Adipose tissue (tissue), 3 donors: ENCODE results near the gene CRYBB3. TPM values are rescaled to one million over a fixed set of nuclear protein-coding genes. Genes with fewer than 3 reads are reported as not detected.
"Not testable (repeated sequence)": the region's sequence is repeated elsewhere in the genome, so short reads cannot be mapped to it uniquely, and the experiment has no call there.

Source experiments
- H3K27ac ChIP-seq: one replicate; pipeline ENCODE4 v1.5.1; 2013; ENCODE audit warnings: low read depth, low read length
- WGBS, 3 donors: extraction: QIAGEN DNeasy Blood & Tissue Kit; methylation state at CpG; one replicate each; pipeline ENCODE4 v1.1.7; 2013; 5-methylcytosine and 5-hydroxymethylcytosine counted together
- polyA plus RNA-seq, 3 donors: library from polyadenylated mRNA; stranded (reverse); fragments of 200-250 nt; gene quantifications; one replicate each; pipeline ENCODE4 v1.2.3, GENCODE V29; 2013
- donor health status: healthy with polysubstance abuse.
- donor health status: Bipolar disorder and iron deficiency.
- donor health status: healthy.

Gene CRYBB3
- polyA plus RNA-seq, 3 donors, result 0.17 TPM; not detected in 2

DNA sequence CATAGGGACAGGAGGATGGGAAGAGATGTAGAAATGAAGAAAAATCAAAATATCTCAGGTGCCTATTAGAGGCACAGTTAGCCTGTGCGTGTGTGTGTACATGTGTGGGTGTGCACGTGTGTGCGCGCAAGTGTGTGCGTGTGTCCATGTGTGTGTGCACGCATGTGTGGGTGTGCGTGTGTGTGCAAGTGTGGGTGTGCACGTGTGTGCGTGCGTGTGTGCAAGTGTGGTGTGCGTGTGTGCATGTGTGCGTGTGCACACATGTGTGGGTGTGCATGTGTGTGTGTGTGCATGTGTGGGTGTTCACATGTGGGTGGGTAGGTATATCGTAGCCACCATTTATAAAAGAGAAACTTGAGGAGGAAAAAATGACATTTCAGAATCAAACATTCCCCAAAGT lies 29.2 kb downstream of the CRYBB3 start:
- H3K27ac ChIP-seq, result no peak overlapping the region
- 73 to 97% (median 85%) methylated on average over 13 of the region's 13 CpGs for WGBS, 3 donors

DNA sequence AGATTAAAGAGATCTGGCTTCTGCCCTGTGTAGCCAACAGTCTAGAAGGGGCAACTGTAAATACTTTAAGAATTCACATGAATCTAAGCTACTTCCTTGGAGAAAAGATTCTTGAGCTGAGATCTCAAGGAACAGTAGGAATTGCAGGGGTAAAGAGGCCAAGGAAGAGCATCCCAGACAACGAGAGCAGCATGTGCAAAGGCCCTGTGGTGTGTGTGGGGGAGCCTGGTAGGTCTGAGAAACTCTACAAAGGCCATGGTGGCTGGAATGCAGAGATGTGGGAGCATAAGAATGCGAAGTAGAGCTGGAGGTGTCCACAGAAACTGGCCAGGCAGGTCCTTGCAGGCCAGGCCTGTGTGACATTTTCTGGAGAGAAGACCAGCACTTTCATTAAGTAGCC lies 31.1 kb downstream of the CRYBB3 start:
- WGBS, 3 donors, result 73 to 87% (median 84%) methylated on average over 2 of the region's 2 CpGs
- H3K27ac ChIP-seq, result not testable (repeated sequence)

DNA sequence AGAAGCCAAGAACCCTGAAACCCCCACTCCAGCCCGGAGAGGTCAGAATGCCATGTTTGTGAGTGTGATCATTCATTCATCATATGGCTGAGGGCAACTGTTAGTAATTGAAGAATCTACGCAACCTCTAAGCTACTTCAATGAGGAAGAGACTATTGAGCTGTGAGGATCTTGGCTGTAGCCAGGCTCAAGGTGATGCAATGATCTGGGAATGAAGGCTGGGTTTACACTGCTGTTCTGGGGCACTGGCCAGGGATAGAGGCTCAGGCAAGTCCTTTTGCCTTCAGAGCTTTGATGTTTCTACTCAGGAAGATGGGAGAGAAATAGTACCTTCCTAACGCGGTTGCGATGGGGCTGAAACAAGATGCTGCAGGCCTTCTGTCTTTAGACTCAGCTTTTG lies 32.6 kb downstream of the CRYBB3 start:
- no peak overlapping the region for H3K27ac ChIP-seq
- 54 to 89% (median 75%) methylated on average over 5 of the region's 5 CpGs for WGBS, 3 donors

DNA sequence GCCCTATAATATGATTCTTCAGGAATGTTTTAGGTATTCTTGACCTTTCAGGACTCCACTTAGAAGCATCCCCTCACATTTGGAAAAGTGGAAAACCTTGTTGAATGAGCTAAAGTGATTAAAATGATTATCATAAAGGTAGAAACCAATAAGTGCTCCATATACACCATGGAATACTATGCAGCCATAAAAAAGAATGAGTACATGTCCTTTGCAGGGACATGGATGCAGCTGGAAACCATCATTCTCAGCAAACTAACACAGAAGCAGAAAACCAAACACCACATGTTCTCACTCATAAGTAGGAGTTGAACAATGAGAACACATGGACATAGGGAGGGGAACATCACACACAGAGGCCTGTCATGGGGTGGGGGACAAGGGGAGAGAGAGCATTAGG lies 34.0 kb downstream of the CRYBB3 start:
- not testable (repeated sequence) for H3K27ac ChIP-seq

DNA sequence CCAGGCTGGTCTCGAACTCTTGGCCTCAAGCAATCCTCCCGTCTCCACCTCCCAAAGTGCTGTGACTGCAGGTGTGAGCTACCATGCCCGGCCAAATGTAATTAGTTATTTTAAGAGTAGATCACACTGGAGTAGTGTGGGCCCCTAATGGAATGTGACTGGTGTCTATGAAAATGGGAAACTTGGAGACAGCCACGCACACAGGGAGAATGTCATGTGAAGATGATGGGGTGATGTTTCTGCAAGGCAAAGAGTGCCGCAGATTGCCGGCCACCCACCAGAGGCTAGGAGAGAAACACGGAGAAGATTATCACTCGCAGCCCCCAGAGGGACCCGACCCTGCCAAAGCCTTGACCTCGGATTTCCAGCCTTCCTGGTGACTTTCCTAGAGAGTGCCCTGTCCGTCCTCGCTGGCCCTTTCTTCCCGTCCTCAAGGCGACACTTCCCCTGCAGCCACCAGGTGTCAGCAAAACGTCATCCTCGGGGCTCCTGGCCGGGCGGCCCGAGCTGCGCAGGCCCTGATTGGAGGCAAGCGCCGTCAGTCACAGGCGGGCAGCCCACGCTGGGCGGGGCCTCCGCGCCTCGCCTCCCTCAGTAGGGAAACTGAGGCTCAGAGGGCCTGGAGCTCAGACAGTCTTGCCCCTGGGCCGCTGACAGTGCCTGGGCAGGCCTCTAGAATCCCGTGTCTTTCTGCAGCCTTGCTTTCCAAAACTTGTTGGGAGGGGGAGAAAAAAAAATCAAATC lies 36.1 kb downstream of the CRYBB3 start:
- no peak overlapping the region for H3K27ac ChIP-seq
- 11 to 12% (median 12%) methylated on average over 30 of the region's 30 CpGs for WGBS, 3 donors

DNA sequence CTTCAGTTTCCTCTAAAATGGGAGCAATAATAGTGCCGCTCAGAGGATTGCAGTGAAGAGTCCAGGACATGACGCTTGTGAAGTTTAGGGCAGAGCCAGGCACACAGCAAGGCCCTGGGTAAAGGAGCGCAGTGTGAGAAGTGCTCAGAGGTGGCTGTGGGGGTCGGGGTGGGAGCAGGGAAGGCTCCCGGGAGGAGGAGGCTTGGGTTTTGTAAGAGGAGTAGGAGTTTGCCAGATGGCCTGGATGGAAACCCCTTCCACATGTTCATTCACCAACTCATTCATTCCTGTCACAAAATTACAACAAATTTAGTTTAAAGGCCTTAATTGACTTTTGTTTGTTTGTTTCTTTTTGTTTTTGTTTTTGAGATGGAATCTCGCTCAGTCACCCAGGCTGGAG lies 36.8 kb downstream of the CRYBB3 start:
- no peak overlapping the region for H3K27ac ChIP-seq
- 80 to 91% (median 88%) methylated on average over 6 of the region's 6 CpGs for WGBS, 3 donors

DNA sequence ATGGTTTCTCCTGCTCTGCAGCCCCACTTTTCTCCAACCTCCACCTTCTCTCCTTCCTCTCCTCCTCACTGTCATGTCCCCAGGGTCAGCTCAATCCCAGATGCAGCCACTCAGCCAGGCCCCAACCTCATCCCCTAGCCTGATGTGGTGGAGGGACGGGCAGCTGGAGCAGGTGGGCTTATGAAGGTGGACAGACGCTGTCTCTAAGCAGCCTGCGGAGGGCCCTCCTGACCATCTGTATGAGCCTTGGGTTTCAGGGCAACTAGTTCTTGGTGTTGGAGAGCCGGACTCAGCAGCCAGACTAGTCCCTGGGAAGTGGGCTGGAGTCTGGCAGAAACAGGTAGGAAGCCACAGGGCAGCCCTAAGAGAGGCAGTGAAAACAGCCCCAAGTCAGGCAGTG lies 37.8 kb downstream of the CRYBB3 start:
- no peak overlapping the region for H3K27ac ChIP-seq
- 77 to 87% (median 84%) methylated on average over 4 of the region's 4 CpGs for WGBS, 3 donors

DNA sequence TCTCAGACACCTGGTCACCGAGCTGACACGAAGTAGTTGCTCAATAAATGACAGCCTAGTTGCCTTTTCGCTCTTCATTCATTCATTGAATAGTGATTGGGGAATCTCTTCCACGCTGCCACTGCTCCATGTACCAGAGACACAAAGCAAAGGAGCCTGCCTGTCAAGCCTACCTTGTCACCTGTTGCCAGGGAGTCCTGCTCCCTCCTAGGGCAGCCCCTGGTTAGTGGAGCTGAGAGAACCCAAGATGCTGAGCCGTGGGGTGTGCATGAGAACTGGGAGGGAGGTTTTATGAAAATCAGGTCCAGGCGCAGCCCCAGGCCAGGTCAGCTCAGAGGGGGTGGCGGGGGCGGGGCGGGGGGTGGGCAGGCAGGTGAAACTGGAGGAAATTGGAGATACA lies 38.4 kb downstream of the CRYBB3 start:
- WGBS, 3 donors, result 65 to 72% (median 67%) methylated on average over 8 to 9 of the region's 9 CpGs
- not testable (repeated sequence) for H3K27ac ChIP-seq

DNA sequence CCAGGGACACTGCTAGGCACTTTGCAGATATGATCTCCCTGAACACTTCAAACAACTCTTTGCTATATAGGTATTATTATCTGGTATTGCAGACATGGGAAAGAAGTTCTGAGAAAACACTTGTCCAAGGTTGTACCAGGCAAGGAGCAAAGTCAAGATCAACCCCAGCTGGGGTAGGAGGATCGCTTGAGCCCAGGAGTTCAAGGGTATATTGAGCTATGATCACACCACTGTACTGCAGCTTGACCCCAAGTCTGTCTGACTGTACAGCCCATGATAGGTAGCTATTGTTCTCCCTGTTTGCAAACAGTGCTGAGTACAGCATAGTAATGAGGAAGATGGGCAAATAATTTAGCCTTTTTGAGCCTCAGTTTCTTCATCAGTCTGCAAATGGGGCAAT lies 55.5 kb downstream of the CRYBB3 start:
- not testable (repeated sequence) for H3K27ac ChIP-seq
- 30 to 83% (median 66%) methylated on average over 1 of the region's 1 CpG for WGBS, 3 donors

Other genes with a start within 250 kb of the CRYBB3 start
- gene KIAA1671, start 247.1 kb upstream of the CRYBB3 start, polyA plus RNA-seq, result 1 to 10 TPM; 4.4 to 5.5 (median 4.8) TPM
- 1 to 10 TPM in 1 of 3 donors, under 1 TPM in 2; 0.15 to 1.0 (median 0.21) TPM for gene CRYBB2, start 19.8 kb downstream of the CRYBB3 start, polyA plus RNA-seq